ENCODE measurements around the gene PIH1D1.
A peak's percentile ranks its signal among the peaks of the same experiment; 100 is the strongest.
"Not testable (repeated sequence)": the region's sequence is repeated elsewhere in the genome, so short reads cannot be mapped to it uniquely, and the experiment has no call there.

The PIH1D1 gene

DNA sequence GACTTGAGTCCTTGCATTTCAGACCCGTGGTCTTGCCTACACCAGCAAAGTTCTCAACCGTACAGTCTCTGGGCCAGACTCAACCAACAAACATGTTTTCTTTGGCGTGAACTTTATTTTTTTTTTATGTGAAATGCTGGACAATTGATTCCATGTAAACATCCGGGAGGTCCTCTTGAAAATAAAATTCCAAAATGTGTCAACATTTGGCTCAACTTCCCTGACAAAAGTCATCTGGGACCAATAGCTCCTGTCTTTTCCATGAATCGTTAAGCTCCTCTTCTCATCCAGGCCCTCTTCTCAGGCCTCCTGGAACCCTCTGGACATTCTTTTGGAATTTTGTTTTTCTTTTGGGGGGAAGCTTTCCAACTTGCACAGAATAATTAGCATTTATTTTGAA is 4.2 kb upstream of the PIH1D1 start:
- no peak for DNase-seq

DNA sequence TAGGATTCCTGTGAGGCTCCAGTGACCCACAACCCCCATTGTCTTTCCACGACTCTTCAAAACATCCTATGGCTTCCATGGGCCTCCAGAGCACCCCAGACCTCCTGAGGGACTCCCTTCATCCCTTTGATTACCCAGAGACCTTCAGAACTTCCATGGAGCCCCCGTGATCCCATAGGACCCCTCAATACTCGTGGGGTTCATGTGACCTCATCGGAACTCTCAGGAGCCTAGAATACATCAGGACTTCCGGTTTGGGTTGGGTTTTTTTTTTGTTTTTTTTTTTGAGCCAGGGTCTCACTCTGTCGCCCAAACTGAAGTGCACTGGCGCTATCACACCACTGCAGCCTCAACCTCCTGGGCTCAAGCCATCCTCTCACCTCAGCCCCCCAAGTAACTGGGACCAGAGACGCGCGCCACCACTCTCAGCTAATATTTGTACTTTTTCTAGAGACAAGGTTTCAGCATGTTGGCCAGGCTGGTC is 2.2 kb upstream of the PIH1D1 start:
- DNase-seq: no peak

DNA sequence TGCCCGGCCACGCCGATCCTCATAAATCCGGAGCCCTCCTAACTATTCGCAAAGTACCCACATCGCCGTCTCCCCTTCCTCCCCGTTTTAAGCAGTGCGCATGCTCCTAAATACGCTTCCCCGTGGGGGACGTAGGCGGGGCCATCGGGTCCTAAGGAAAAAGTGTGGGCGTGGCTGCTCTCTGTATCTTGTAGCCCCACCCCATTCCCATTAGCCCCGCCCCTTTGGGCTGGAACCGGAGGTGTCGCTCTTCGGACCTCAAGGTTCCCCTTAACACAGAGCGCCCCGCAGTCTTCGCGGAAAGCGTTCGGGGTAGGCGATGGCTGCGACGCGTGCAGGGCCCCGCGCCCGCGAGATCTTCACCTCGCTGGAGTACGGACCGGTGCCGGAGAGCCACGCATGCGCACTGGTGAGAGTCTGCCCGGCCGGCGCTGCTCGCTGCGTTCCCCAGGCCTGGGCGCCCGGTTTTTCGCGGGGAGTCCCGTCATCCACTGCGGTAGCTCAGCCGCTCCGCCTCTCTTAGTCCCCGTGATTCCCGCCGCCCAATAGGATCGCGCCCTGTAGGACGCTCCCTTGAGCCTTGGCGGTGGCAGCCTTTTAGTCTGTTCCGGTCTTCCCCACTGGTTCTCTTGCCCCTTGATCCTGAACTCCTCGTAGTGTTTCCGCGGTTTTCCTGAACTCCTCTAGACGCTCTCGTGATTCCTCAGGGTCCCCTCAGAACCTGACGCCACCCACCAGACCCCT is 1.6 kb upstream of the PIH1D1 start, which contains the start of gene ALDH16A1:
ALDH16A1 (plus strand) TSS at position 213 of the 744 bp plus-strand sequence; CDS start at position 320, 107 bp downstream.
- DNase-seq: peak; percentile 95 to 99 (median 98)

DNA sequence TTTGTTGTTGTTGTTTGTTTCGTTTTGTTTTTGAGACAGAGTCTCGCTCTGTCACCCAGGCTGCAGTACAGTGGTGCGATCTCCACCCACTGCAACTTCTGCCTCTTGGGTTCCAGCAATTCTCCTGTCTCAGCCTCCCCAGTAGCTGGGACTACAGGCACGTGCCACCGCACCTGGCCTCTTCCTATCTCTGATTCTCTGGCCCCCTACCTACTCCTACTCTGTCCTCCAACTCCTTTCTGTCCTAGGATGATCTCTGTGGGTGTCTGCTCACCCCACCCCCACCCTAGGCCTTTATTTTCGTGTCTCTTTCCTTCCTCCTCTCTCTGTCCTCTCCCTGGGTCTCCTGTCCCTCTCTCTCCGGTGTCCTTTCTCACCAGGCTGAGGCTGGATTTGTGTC is 1.2 kb downstream of the PIH1D1 start:
- DNase-seq: no peak

DNA sequence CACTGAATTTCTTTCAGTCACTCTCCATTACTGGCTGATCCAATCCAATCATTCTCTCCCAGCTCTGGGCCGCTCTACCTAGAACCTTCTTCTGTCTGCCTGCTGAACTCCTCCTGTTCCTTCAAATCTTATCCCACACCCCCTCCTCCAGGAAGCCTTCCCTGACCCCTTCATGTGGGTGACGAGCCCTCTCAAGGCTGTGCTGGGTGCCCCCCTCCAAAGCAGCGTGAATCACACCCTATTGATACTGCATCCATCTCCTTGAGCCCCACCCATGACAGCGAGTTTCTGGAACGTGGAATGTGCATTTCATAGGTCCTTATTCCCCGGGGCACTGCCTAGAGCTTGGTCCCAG is 3.2 kb downstream of the PIH1D1 start:
- DNase-seq: no peak

DNA sequence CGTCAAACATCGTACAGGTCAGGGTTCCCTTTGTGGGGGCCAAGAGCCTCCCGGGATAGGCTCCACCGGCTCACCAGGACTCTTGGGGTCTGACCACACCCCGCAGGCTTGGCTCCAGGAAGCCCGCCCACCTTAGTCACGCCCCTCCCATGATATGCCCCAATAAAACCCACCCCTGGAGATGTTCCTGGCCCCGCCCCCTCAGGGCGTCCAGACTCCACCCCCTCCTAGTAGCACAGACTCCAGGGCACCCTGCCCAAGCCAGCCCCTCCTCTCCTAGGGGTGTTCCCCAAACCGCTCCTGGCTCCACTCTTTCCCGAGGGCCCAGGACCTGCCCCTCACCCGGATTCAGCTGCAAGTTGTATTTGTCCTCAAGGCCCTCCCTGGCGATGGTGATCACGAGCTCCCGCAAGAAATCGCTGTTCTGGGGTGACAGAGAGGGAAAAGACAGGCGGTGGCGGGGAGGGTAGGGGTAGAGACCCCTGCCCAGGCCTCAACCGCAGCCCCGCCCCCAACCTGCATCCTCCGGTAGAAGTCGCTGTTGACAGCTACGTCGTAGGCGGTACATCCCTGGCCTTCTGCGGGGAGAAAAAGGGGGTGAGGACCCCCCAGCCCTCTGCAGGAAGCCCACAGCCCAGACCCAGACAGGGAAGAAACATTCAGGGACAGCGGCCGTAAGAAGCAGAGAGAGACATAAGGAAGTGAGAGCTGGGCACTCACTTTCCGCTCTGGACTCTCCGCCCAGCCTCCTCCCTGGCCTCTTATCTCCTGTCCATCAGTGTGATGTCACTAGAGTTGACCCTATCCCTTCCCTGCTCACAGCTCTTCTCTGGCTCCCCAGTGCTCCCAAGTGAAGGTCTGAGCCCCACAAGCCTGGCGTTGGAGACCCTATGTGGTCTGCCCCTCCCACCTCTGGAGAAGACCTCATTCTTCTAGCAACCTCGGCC is 3.9 kb downstream of the PIH1D1 start:
- DNase-seq: peak in 1 of 5 experiments; percentile 26

DNA sequence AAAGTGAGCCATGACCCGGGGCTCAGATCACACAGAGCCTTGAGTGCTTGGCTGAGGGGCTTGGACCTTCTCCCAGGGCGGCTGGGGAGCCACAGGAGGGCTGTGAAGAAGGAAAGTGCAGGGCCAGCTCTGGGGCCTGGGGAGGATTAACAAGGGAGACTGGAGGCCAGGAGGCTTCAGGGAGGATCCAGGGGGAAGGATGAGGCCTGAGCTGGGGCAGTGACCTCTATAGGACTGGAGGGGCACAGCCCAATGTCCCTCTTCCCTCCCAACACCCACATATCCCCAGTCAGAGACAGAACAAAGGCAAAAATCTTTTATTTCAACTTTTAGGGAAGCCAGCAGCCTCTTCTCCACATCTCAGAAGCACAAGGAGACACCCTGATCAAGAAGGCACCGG is 5.6 kb downstream of the PIH1D1 start:
- DNase-seq: no peak

DNA sequence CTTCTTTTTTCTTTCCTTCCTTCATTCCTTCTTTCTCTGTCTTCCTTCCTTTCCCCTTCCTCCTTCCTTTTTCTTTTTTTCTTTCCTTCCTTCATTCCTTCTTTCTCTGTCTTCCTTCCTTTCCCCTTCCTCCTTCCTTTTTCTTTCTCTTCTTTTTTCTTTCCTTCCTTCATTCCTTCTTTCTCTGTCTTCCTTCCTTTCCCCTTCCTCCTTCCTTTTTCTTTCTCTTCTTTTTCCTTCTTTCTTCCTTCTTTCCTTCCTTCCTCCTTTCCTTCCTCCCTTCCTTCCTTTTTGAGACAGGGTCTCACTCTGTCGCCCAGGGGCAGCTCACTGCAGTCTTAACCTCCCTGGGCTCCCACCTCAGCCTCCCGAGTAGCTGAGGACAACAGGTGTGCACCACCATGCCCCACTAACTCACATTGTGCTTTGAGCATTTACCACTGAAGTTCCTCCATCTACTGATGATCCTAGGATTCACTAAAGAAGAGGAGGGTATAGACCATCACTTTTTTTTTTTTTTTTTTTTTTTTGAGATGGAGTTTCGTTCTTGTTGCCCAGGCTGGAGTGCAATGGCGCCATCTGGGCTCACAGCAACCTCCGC is 7.4 kb downstream of the PIH1D1 start:
- not testable (repeated sequence) for DNase-seq

DNA sequence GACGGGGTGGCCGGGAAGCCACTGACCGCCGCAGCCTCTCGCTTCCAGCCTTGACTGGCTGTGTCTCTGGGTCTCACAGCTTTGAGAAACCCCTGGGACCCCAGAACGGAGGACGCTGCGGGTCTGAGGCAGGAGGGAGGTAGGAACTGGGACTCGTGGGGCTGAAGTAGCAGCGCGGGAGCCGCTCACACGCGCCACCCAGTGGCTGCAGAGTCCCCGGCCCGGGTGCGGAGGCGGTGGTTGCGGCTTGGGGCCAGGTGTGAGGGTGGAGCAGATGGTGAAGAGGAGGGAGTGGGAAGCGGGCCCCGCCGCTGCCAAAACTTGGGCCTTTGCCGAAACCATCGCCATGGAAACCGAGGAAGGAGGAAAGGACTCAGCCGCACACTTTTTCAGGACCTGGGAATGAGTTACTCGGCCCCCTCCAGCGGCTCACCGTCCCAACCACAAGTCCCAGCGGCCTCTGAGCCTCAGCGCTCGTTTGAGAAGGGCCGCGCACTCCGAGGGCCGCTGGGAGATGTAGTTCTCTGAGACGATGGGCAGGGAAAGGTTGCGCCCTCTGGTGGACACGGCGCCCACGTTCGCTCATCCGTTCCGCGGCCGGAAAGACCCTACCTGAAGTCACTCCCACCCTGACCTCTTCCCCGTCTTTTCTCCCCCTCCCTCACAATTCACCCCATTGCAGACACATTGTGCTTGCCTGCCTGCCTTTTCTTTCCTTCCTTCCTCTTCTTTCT is 8.1 kb downstream of the PIH1D1 start:
- peak; percentile 84 to 95 (median 89) for DNase-seq

DNA sequence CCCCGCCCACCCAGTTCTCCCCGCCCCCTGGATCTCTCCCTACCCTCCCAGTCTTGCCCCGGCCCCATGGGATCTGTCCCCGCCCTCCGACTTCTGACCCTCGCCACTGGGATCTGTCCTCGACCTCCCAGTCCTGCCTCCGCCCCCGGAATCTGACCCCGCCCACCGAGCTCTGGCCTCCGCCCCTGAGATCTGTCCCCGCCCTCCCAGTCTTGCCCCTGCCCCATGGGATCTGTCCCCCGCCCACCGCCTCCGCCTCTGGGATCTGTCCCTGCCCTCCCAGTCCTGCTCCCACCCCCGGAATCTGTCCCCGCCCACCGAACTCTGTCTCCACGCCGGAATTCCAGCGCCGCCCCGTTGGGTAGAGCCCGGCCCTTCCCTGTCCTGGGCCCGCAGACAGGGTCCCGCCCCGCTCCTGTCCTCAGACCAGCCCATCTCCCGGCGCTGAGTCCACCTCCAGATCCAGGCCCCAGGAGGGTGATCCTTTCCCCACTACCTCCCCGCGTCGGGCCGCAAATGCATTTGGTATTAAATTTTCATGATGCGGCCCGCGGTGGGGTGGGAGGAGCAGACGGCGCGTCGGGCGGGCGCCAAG is 8.7 kb downstream of the PIH1D1 start:
- DNase-seq: peak in 4 of 5 experiments; percentile 35 to 51 (median 42)

DNA sequence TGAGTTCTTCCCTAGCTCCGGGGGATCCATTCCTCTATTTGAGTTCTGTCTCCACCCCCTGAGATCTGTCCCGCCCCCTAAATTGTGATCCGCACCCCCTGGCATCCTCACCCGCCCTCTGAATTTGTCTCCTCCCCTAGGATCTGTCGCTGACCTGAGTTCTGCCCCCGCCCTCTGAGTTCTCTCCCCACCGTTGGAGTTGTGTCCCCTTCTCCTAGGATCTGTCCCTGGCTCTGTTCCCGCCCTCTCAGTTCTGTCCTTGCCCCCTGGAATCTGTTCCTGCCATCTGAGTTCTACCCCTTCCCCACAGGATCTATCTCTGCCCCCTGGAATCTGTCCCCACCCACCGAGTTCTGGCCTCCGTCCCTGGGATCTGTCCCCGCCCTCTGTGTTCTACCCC is 9.3 kb downstream of the PIH1D1 start:
- DNase-seq: no peak

DNA sequence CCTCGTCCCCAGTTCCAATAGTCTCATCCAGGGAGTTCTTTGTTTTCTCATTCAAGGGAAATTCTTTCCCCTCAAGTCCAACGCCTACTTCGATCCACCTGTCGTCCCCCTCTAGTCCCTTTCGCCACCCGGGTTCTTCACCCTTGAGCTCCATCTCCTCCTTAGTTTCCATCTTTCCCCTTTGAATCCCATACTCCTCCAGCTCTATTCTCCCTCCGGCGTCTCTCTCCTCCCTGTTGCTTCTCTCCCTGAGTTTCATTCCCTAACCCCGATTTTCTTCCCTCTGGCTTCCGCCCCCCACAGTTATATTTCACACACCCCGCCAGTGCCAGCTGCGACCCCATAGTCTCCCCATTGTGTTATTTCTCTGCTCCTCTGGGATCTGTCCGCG is 9.7 kb downstream of the PIH1D1 start:
- no peak for DNase-seq

DNA sequence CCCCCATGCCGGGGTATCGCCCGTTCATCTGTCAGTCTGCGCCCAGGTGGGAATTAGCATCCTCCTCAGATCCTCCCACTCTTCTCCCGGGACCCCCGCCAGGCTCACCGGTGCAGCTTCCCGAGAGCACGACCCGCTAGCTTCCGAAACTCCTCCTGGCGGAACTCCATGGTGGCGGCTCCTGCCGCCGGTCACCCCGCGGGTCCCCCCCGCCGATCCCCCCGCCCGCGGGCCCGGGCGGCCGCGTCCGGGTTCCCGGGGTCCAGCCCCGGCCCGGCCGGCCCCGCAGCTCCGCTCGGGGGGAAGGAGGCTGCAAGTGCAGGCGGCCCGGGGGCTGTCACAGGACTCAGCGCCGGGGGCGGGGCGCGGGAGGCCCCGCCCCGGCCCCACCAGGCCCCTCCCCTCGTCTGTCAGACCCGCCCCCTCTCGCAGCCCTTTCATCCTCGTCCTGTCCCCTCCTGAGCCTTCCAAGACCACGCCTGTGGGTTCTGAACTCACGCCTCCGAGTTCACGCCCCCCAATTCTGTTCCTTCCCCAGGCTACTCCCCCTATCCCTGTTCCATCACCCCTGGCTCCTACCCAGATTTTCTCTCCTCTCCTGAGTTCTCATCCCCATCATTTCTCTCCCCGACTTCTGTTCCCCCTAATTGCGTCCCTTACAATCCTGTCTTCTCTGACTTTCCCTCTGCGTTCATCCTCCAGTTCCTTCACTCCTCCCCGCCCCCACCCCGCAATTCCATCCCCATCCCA is 10.2 kb downstream of the PIH1D1 start, which contains the start of gene SLC17A7:
SLC17A7 (minus strand) TSS at position 318 of the 750 bp plus-strand sequence; CDS start at position 170, 148 bp downstream.
- DNase-seq: peak in 4 of 5 experiments; percentile 23 to 46 (median 38)

DNA sequence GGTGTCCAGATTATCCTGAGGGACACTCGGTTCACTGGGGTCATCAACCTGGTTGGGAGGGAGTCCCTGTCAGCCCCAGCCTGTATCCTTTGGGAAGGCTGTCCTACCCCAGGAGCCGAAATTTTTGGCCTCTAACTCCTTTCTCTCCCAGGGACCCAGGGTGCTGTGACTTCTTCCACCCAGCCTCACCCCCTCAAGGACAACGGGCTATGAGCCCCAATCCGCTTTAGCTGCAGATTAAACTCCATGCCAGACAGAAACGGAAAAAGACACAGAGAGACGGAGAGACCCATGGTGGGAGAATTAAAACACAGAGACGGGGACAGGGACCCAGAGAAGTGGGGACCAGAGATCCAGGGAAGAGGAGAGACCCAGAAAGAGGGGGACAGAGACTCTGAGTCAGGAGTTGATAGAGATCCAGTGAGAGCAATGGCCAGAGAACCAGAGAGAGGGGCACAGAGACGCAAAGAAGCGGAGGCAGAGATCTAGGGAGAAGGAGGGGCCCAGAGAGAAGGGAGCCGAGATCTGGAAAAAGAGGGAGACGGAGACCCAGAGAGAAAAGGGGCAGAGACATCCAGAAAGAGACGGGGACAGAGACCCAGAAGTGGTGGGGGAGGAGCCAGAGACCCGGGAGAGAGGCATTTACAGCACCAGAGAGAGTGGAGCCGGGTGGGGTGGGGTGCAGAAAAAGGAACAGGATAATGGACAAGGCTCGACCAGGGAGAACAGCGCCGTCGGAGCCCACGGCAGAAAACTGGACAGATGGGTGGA is 11.0 kb downstream of the PIH1D1 start:
- no peak for DNase-seq

DNA sequence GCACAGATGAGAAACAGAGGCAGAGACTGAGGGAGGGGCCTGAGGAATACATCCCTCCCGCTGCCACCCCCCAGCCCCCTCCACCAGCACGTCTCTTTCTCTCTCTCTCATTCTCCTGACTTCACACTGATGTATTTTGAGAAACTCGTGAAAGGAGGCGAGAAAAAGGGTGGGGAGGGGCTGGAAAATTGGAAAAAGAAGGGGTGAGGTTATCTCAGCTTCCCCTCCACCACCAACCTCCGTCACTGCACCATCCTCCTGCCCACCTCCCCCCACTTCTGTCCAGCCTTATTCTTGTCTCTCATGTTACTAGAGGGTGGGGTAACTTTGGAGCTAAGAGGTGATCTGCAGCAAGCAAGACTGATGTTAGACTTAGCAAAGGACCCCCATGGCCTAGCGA is 11.8 kb downstream of the PIH1D1 start:
- no peak for DNase-seq

DNA sequence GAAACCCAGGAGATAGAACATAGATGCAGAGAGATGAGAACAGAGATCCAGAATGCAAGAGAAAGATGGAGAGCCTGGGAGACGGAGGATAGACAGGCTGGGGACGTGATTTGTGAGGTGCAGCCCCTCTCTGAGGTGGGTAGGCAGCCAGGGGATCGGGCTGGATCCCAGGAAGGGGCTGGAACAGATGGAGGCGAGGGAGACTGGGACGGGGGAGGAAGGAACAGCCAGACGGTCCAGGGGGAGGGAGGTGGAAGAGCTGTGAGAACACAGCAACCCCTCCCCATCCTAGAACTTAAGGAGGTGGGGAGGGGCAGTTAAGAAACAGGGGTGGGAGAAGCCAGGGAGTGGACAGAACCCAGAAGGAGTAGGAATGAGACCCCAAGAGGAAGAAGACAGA is 13.4 kb downstream of the PIH1D1 start:
- DNase-seq: no peak

DNA sequence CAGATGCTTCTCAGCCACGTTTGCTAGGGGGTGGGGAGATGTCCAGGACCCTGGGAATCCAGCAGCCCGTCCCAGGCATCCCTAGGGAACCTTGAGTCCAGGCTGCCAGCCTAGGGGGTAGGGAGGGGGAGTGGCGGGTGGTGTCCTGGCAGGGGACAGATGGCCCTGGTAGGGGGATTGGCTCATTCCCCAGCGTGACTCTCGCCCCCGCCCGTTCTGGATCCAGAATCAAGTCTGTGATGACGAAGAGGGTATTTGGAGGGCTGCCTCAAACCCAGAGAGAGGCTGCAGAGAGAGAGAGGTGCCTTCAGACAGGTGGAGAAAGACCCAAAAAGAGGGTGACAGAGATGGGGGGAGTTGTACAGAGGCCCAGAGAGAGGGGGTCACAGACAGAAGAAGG is 14.4 kb downstream of the PIH1D1 start:
- DNase-seq: no peak

DNA sequence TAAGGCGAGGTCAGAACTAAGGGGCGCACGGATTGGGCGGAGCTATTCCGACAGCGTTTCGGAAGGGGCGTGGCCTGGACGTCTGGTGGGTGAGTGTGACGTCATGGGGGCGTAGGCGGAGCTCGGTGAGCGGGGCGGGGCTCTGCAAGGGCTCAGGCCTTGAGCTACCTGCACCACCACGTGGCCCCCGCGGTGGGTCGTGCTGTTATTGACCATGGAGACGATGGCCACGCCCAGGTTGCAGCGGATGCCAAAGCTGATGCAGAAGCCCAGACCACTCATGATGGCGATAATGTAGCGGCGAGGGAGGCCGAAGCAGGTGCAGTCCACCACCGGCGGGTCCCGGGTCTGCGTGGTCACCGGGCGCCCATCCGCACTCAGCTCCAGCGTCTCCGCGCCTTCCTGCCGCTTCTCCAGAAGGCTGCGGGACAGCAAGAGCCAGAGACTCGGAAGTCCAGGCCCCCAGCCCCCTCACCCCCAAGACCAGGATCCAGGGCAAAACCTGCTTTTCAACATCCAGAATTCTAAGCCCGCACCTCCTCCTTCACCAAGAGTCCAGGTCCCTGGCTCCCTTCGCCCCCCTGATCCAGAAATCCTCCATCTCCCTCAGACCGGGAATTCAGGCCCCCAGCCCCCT is 15.1 kb downstream of the PIH1D1 start:
- peak in 4 of 5 experiments; percentile 32 to 52 (median 46) for DNase-seq

DNA sequence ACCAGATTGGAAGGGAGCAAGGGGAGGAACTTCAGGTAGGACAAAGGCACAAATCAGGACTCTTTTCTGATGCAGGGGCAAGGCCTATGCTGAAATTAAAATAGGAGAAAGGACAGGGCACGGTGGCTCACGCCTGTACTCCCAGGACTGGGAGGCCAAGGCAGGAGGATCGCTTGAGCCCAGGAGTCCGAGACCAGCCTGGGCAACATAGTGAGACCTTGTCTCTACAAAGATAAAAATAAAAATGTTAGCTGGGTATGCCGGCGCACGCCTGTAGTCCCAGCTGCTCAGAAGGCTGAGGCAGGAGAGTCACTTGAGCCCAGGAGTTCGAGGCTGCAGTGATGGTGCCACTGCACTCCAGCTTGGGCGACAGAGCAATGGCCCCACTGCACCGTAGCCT is 15.9 kb downstream of the PIH1D1 start:
- DNase-seq: no peak

Data from T-helper 2 cell (primary cell).